ENCODE results near the gene EPB41L1. TPM values are rescaled to one million over a fixed set of nuclear protein-coding genes. Genes with fewer than 3 reads are reported as not detected.

The EPB41L1 gene
- total RNA-seq, 2 donors from 2014 or later: 32.3 to 36.7 TPM

DNA sequence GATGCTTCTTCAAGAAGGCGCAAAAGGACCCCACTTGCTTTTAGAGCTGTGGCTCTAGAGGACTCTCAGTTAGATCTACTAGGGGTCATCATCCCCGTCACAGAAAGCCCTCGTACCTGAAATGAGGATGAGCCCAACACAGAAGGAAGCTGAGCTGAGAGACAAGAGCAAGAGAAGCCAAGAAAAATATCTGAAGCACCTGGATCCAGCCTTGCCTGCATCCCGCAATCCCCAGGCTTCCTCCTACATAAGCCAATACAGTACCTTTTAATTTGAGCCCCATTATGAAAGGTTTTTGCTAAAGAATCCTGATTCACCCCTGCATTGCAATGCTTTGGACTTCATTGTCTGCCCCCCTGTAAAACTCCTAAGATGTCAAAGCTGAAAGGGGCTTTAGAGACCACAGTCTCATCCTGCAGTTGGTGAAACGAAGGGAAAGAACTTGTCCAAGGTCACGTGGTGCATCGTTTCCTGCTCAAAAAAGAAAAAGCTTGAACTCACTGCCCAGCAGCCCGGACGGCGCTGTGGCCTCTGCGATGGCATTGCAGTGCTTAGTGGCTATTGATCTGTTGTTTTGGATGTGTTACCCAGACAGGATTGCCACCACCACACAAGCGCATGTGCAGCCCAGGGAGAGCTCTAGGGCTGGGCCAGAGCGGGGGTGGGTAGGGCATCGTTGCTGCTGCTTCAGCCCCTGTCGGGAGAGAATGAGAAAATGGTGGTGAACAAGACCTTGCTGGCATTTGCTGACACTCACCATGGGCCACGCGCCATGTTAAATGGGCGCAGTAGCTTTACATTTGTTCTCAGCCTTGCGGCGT, 110.1 kb downstream of the EPB41L1 start:
- Histone ChIP-seq H3K4me1 (ENCODE audit: control insufficient read depth, insufficient read depth, low read length) (no peaks in the 10 kb centered on the region), H3K9ac (ENCODE audit: extremely low read depth, low read length, poor library complexity, severe bottlenecking) (no peak overlapping the region), H3K4me3 (ENCODE audit: low read length) (no peak overlapping the region), H3K27me3 (ENCODE audit: control insufficient read depth, insufficient read depth, low read length, poor library complexity, severe bottlenecking) (peaks cover 4% of the 10 kb centered on the region), H3K9me3 (ENCODE audit: control insufficient read depth, low read length) (no peaks in the 10 kb centered on the region), H3K27ac (ENCODE audit: low read depth, low read length) (no peak overlapping the region), H3K36me3 (ENCODE audit: control insufficient read depth, insufficient read depth, low read length) (no peaks in the 10 kb centered on the region)
- Mint-ChIP-seq H3K27ac (no peak overlapping the region), H3K27me3 (ENCODE audit: insufficient read depth) (peaks cover 25% of the 10 kb centered on the region), H3K4me1 (peaks cover 7% of the 10 kb centered on the region), H3K4me3 (no peak overlapping the region), H3K36me3 (ENCODE audit: low read depth) (no peaks in the 10 kb centered on the region), H3K9me3 (no peaks in the 10 kb centered on the region)
- no peak for DNase-seq
- 94 to 95% methylated on average over 18 to 20 of the region's 20 CpGs for WGBS, 2 experiments (ENCODE audit: insufficient coverage in 1 of 2, insufficient read length in 1 of 2)
- TF ChIP-seq, protein P1, sequence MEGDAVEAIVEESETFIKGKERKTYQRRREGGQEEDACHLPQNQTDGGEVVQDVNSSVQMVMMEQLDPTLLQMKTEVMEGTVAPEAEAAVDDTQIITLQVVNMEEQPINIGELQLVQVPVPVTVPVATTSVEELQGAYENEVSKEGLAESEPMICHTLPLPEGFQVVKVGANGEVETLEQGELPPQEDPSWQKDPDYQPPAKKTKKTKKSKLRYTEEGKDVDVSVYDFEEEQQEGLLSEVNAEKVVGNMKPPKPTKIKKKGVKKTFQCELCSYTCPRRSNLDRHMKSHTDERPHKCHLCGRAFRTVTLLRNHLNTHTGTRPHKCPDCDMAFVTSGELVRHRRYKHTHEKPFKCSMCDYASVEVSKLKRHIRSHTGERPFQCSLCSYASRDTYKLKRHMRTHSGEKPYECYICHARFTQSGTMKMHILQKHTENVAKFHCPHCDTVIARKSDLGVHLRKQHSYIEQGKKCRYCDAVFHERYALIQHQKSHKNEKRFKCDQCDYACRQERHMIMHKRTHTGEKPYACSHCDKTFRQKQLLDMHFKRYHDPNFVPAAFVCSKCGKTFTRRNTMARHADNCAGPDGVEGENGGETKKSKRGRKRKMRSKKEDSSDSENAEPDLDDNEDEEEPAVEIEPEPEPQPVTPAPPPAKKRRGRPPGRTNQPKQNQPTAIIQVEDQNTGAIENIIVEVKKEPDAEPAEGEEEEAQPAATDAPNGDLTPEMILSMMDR (conservative IDR thresholded peaks at IDR 0.05): no peak

- Histone ChIP-seq H3K9ac (ENCODE audit: extremely low read depth, low read length, poor library complexity, severe bottlenecking) (no peak overlapping the region), H3K9me3 (ENCODE audit: control insufficient read depth, low read length) (no peaks in the 10 kb centered on the region), H3K36me3 (ENCODE audit: control insufficient read depth, insufficient read depth, low read length) (no peaks in the 10 kb centered on the region), H3K27ac (ENCODE audit: low read depth, low read length) (no peak overlapping the region), H3K27me3 (ENCODE audit: control insufficient read depth, insufficient read depth, low read length, poor library complexity, severe bottlenecking) (no peaks in the 10 kb centered on the region), H3K4me1 (ENCODE audit: control insufficient read depth, insufficient read depth, low read length) (no peaks in the 10 kb centered on the region), H3K4me3 (ENCODE audit: low read length) (no peak overlapping the region)
- Mint-ChIP-seq H3K9me3 (no peaks in the 10 kb centered on the region), H3K27ac (no peak overlapping the region), H3K27me3 (ENCODE audit: insufficient read depth) (peaks cover 18% of the 10 kb centered on the region), H3K4me1 (no peaks in the 10 kb centered on the region), H3K36me3 (ENCODE audit: low read depth) (no peaks in the 10 kb centered on the region), H3K4me3 (no peak overlapping the region)
- 94 to 95% methylated on average over 4 to 6 of the region's 6 CpGs for WGBS, 2 experiments (ENCODE audit: insufficient coverage in 1 of 2, insufficient read length in 1 of 2)
- TF ChIP-seq, protein P1 (conservative IDR thresholded peaks at IDR 0.05): no peak
- DNase-seq: no peak
These were observed 111.6 kb downstream of the EPB41L1 start for GRCh38 chr20:36266189-36266588.

DNA sequence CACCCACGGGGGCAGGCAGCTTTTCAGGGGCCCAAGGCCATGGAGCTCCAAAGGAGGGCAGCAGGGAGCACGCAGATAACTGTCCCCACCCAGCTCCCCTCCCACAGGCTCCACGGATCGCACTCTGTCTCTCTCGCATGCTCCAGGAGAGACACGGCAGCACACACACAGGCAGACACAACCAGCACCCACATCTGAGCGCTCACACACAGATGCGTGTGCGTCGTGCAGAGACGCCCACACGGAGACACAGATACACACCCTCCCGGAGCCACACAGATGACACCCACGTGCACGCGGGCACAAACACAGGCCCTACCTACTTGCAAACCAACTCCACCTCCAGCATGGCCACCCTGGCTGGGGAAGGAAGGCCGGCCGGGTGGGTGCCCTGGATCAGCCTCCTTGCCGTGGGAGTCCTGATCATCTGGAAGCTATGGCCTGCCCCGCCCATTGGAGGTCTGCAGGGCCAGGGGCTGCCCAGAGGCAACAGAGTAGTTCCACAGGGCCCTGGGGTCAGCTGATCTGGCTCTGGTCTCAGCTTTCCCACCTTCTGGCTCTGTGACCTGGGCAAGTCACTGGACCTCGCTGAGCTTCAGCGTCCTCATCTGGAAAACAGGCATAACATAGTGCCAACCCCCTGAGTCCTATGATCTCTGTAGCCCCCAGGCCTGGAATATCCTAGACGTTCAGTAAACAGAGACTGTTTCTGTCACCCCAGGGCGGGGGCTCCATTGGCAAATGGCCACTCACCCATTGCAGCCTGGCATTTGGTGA, 113.3 kb downstream of the EPB41L1 start:
- no peak overlapping the region for H3K9ac ChIP-seq (ENCODE audit: extremely low read depth, low read length, poor library complexity, severe bottlenecking)
- no peaks in the 10 kb centered on the region for H3K36me3 Mint-ChIP-seq (ENCODE audit: low read depth)
- no peaks in the 10 kb centered on the region for H3K4me1 Mint-ChIP-seq
- H3K9me3 ChIP-seq (ENCODE audit: control insufficient read depth, low read length): no peaks in the 10 kb centered on the region
- 86 to 90% methylated on average over 15 to 24 of the region's 24 CpGs for WGBS, 2 experiments (ENCODE audit: insufficient coverage in 1 of 2, insufficient read length in 1 of 2)
- no peak overlapping the region for H3K27ac ChIP-seq (ENCODE audit: low read depth, low read length)
- H3K27me3 Mint-ChIP-seq (ENCODE audit: insufficient read depth): peaks cover 11% of the 10 kb centered on the region
- H3K4me1 ChIP-seq (ENCODE audit: control insufficient read depth, insufficient read depth, low read length): no peaks in the 10 kb centered on the region
- no peak for DNase-seq
- no peak overlapping the region for H3K4me3 ChIP-seq (ENCODE audit: low read length)
- no peaks in the 10 kb centered on the region for H3K27me3 ChIP-seq (ENCODE audit: control insufficient read depth, insufficient read depth, low read length, poor library complexity, severe bottlenecking)
- no peaks in the 10 kb centered on the region for H3K36me3 ChIP-seq (ENCODE audit: control insufficient read depth, insufficient read depth, low read length)
- no peak overlapping the region for H3K27ac Mint-ChIP-seq
- TF ChIP-seq, protein P1 (conservative IDR thresholded peaks at IDR 0.05): peak; percentile 33
- no peak overlapping the region for H3K4me3 Mint-ChIP-seq
- H3K9me3 Mint-ChIP-seq: no peaks in the 10 kb centered on the region
